WI38 (cell line): ENCODE results near the gene CRB1.
"Not testable (repeated sequence)": the region's sequence is repeated elsewhere in the genome, so short reads cannot be mapped to it uniquely, and the experiment has no call there.

Experiments
- H3K4me3 ChIP-seq: 2 replicates; pipeline ENCODE4 v1.5.1; 2011; ENCODE audit warnings: low read depth, mild to moderate bottlenecking, control low read depth, low read length
- TF ChIP-seq, protein P1 (sequence below): IDR thresholded peaks from 2 replicates; pipeline ENCODE4 v1.5.1; 2012; ENCODE audit warnings: low read depth, mild to moderate bottlenecking, control low read depth, low read length

Gene CRB1

DNA sequence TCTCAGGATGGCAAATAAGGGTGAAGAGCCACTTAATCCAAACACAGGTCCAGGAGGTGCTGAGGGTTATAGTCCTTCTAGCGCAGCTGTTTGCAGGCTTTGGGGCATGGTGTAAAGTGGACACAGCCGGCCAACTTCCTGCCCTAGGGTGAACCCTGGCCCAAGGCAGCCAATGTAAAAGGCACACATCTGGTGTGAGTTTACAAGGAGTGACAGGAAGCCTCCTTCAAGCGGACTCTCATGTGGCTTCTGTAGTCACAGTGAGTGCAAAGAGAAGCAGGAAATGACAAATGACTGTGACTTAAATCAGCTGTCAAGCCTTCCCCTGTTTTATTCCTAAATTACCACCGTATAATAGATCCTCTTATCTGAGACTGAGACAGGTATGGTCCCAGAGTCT, 213.0 kb downstream of the CRB1 start:
- TF ChIP-seq, protein P1, sequence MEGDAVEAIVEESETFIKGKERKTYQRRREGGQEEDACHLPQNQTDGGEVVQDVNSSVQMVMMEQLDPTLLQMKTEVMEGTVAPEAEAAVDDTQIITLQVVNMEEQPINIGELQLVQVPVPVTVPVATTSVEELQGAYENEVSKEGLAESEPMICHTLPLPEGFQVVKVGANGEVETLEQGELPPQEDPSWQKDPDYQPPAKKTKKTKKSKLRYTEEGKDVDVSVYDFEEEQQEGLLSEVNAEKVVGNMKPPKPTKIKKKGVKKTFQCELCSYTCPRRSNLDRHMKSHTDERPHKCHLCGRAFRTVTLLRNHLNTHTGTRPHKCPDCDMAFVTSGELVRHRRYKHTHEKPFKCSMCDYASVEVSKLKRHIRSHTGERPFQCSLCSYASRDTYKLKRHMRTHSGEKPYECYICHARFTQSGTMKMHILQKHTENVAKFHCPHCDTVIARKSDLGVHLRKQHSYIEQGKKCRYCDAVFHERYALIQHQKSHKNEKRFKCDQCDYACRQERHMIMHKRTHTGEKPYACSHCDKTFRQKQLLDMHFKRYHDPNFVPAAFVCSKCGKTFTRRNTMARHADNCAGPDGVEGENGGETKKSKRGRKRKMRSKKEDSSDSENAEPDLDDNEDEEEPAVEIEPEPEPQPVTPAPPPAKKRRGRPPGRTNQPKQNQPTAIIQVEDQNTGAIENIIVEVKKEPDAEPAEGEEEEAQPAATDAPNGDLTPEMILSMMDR, result no peak
- H3K4me3 ChIP-seq, result no peak overlapping the region

DNA sequence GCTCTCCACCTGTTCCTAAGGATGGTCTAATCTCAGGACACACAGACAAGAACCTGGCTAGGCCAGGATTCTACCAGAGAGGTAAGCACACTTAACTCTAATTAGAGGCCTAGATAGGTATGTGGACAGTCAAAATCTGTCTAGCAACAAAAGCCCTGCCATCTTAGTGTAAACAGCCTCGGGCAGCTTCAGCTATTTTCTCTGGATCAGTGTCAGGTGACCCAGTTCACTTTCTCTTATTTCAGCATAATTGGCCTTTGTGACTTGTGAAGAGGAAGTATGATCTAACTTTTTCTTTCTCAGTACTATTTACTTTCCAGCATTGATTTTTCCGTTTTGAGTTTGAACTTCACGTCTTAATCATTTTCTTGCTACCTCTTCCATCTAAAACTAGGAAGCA, 217.7 kb downstream of the CRB1 start:
- TF ChIP-seq, protein P1, result no peak
- H3K4me3 ChIP-seq, result no peak overlapping the region

DNA sequence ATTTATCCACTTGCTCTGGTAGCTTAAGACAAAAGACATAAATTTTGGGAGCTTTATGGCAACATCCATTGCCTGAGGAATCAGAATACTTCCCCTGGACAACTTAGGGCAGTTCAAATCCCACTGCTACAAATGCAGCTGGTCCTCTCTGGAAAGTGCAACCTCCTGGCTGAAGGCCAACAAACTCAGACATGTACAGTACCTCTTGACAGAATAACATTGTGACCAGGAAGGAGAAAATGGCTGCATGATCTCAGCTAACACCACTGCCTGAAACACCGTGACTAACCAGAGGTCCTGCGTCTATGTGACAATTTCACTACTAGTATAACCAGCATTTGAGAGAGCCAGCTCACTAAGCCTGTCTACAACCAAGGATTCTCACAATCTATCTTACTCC, 218.9 kb downstream of the CRB1 start:
- TF ChIP-seq, protein P1, result no peak
- no peak overlapping the region for H3K4me3 ChIP-seq

- not testable (repeated sequence) for H3K4me3 ChIP-seq
Observed at GRCh38 chr1:197491505-197491904, 223.5 kb downstream of the CRB1 start.

GRCh38 chr1:197496722-197497121, 228.7 kb downstream of the CRB1 start:
- TF ChIP-seq, protein P1, result no peak

GRCh38 chr1:197510691-197511378, 242.8 kb downstream of the CRB1 start:
- H3K4me3 ChIP-seq, result no peak overlapping the region
- TF ChIP-seq, protein P1, result no peak

More at GRCh38 chr1:197496722-197497121, 228.7 kb downstream of the CRB1 start:
- H3K4me3 ChIP-seq, result no peak overlapping the region

DNA sequence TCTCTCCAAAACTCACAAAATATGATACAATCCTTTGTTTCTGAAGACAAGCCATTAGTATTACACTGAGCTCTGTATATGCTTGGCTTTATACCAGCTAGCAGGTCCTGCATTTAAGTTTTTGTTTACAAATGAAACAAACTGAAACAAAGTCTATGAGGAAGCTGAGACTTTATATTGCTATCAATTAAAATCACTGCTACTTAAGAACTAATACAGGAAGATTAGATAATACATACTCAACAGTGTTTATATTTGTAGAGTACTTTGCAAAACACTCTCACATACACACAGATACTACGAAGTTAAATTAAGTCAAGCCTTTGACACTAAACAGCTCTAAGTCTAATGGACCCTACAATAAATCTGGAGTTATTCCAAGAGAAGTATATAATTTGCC, 247.4 kb downstream of the CRB1 start:
- H3K4me3 ChIP-seq, result no peak overlapping the region
- TF ChIP-seq, protein P1, result no peak

DNA sequence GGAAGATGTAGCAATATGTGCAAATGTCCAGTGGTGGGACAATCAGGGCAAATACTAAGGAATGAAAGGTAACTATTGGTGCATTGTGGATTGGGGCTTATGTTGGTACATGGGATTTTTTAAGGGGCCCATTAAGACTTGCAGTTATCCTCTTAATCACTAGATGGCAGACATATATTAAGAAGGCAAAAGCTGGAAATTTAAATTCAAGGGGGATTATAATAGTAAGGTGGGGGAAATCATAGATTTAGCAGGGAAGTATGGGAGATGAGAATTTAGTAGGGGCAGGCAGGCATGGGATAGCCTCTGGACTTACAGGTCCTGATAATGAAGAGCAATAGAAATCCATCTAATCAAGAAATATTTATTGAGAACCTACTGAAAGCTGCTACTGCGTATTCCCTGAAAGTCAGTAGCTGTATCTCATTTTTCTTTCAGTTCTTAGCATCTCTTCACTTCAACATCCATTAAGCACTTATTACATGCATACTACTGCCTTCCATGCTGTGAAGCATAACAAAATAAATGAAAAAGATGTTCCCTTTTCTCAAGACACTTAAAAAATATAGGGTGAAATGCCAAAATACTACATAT, 251.8 kb downstream of the CRB1 start:
- H3K4me3 ChIP-seq, result no peak overlapping the region
- TF ChIP-seq, protein P1, result peak; percentile 32
